Lower leg skin (tissue), 4 donors: ENCODE measurements around the gene PCDH9. TPM values are rescaled to one million over a fixed set of nuclear protein-coding genes. Genes with fewer than 3 reads are reported as not detected.

Source experiments
- DNase-seq, 2 donors: peaks; one replicate each; pipeline ENCODE4 v3.0.0-alpha.2; 2019; ENCODE audit warnings: low spot score in 2 of 2
- H3K4me3 ChIP-seq: fragments of 200-600 bp; sonication (generic); 2 replicates; pipeline ENCODE4 v1.5.1; 2017; ENCODE audit warnings: mild to moderate bottlenecking, low read depth; ENCODE audit not compliant: poor library complexity, severe bottlenecking
- CTCF ChIP-seq, 3 donors: fragments of 450-650 bp; IDR thresholded peaks; one replicate each; pipeline ENCODE4 v1.5.1; 2016; ENCODE audit warnings: antibody characterized with exemption in 3 of 3, mild to moderate bottlenecking in 3 of 3, moderate library complexity in 2 of 3
- POLR2A ChIP-seq, 2 donors: fragments of 450-650 bp; IDR thresholded peaks; one replicate each; pipeline ENCODE4 v1.6.1; 2016 to 2017; ENCODE audit warnings: antibody characterized with exemption in 2 of 2, mild to moderate bottlenecking in 1 of 2, moderate library complexity in 1 of 2
- WGBS, 2 donors: methylation state at CpG; one replicate each; pipeline ENCODE4 v1.1.5; 2018; 5-methylcytosine and 5-hydroxymethylcytosine counted together
- intact Hi-C: fragments of 100-400 bp; cut with DNase I; formaldehyde crosslinking; loops from one replicate; pipeline ENCODE4 v1.15.0; 2023; ENCODE audit warnings: low total_unique reads
- total RNA-seq, 4 donors: library from RNA; depleted of rRNA; stranded (reverse); fragments of >200 nt; gene quantifications; one replicate each; pipeline ENCODE4 v1.1.0, GENCODE V29; 2016

Gene PCDH9
- total RNA-seq, 4 donors from 2014 or later: 0.21 to 0.84 (median 0.36) TPM

GRCh38 chr13:66927562-66927961 lies 302.6 kb downstream of the PCDH9 start:
- no peak for TF ChIP-seq POLR2A (IDR thresholded peaks at IDR 0.05)
- no peak for TF ChIP-seq CTCF (IDR thresholded peaks at IDR 0.05)
- H3K4me3 ChIP-seq: no peak overlapping the region
- intact Hi-C loops: no loop called here
- no peak for DNase-seq

GRCh38 chr13:66926851-66927524 lies 303.1 kb downstream of the PCDH9 start:
- TF ChIP-seq CTCF (IDR thresholded peaks at IDR 0.05) (no peak), POLR2A (IDR thresholded peaks at IDR 0.05) (no peak)
- no peak overlapping the region for H3K4me3 ChIP-seq
- WGBS, 2 donors: 54 to 62% methylated on average over 6 of the region's 6 CpGs
- no peak for DNase-seq
- intact Hi-C loops: no loop called here

- no peak for TF ChIP-seq POLR2A (IDR thresholded peaks at IDR 0.05)
- no peak for TF ChIP-seq CTCF (IDR thresholded peaks at IDR 0.05)
- 46 to 69% methylated on average over 4 of the region's 4 CpGs for WGBS, 2 donors
- intact Hi-C loops: no loop called here
- no peak for DNase-seq
- H3K4me3 ChIP-seq: no peak overlapping the region
Measured at GRCh38 chr13:66926200-66926850, 303.8 kb downstream of the PCDH9 start.

GRCh38 chr13:66922444-66922843 lies 307.7 kb downstream of the PCDH9 start:
- DNase-seq: no peak
- intact Hi-C loops: no loop called here
- TF ChIP-seq POLR2A (IDR thresholded peaks at IDR 0.05) (no peak), CTCF (IDR thresholded peaks at IDR 0.05) (no peak)
- no peak overlapping the region for H3K4me3 ChIP-seq
- 64 to 86% methylated on average over 1 of the region's 1 CpG for WGBS, 2 donors

GRCh38 chr13:66921437-66921836 lies 308.7 kb downstream of the PCDH9 start:
- TF ChIP-seq CTCF (IDR thresholded peaks at IDR 0.05) (no peak), POLR2A (IDR thresholded peaks at IDR 0.05) (no peak)
- intact Hi-C loops: no loop called here
- H3K4me3 ChIP-seq: no peak overlapping the region
- WGBS, 2 donors: 71 to 73% methylated on average over 5 of the region's 5 CpGs
- no peak for DNase-seq
